EH (cell line): ENCODE measurements around the gene AMOTL1.
"Not testable (repeated sequence)": the region's sequence is repeated elsewhere in the genome, so short reads cannot be mapped to it uniquely, and the experiment has no call there.

Experiments
- DNase-seq: peaks from one replicate; pipeline ENCODE4 v3.0.0-alpha.2; 2015; ENCODE audit warnings: low read depth

The AMOTL1 gene

GRCh38 chr11:94825031-94825430, 56.9 kb downstream of the AMOTL1 start:
- no peak for DNase-seq

- DNase-seq, result no peak
These were observed 57.3 kb downstream of the AMOTL1 start for GRCh38 chr11:94825481-94825880.

- DNase-seq, result no peak
These were observed 58.3 kb downstream of the AMOTL1 start for GRCh38 chr11:94826415-94826814.

GRCh38 chr11:94828088-94828487, 59.9 kb downstream of the AMOTL1 start:
- DNase-seq, result no peak

- DNase-seq, result no peak
These were observed 62.8 kb downstream of the AMOTL1 start for GRCh38 chr11:94830722-94831510.

GRCh38 chr11:94831529-94831928, 63.4 kb downstream of the AMOTL1 start:
- no peak for DNase-seq

GRCh38 chr11:94832604-94833235, 64.6 kb downstream of the AMOTL1 start:
- DNase-seq, result no peak

GRCh38 chr11:94834911-94835593, 66.9 kb downstream of the AMOTL1 start:
- DNase-seq, result peak; percentile 60

- peak; percentile 41 for DNase-seq
These were observed 67.4 kb downstream of the AMOTL1 start for GRCh38 chr11:94835594-94835927.

- DNase-seq, result no peak
These were observed 69.2 kb downstream of the AMOTL1 start for GRCh38 chr11:94837317-94837716.

- no peak for DNase-seq
These were observed 70.0 kb downstream of the AMOTL1 start for GRCh38 chr11:94838027-94838731.

GRCh38 chr11:94840209-94840608, 72.1 kb downstream of the AMOTL1 start:
- peak; percentile 31 for DNase-seq

GRCh38 chr11:94844031-94844430, 75.9 kb downstream of the AMOTL1 start:
- no peak for DNase-seq

- DNase-seq, result peak; percentile 64
These were observed 77.5 kb downstream of the AMOTL1 start for GRCh38 chr11:94845622-94846021.

GRCh38 chr11:94849839-94850238, 81.7 kb downstream of the AMOTL1 start:
- peak; percentile 29 for DNase-seq

- DNase-seq, result no peak
These were observed 83.9 kb downstream of the AMOTL1 start for GRCh38 chr11:94851864-94852636.

- DNase-seq, result not testable (repeated sequence)
These were observed 85.1 kb downstream of the AMOTL1 start for GRCh38 chr11:94853288-94853687.

GRCh38 chr11:94853836-94854235, 85.7 kb downstream of the AMOTL1 start:
- DNase-seq, result no peak

GRCh38 chr11:94854770-94855633, 86.8 kb downstream of the AMOTL1 start:
- no peak for DNase-seq

GRCh38 chr11:94855666-94856065, 87.5 kb downstream of the AMOTL1 start:
- DNase-seq, result no peak

- DNase-seq, result no peak
These were observed 88.3 kb downstream of the AMOTL1 start for GRCh38 chr11:94856443-94856842.
